Effector memory CD4-positive, alpha-beta T cell (primary cell): ENCODE results near the gene IRX3.

Source experiments
- DNase-seq, 3 donors: peaks; one replicate each; pipeline ENCODE4 v3.0.0-alpha.2; 2020
- H3K27ac ChIP-seq: 2 replicates; pipeline ENCODE4 v1.7.0; 2013; ENCODE audit warnings: mild to moderate bottlenecking, low read length, moderate library complexity; ENCODE audit not compliant: insufficient read depth, poor library complexity, severe bottlenecking
- H3K27me3 ChIP-seq: replicated peaks from 2 replicates; pipeline ENCODE4 v1.7.0; 2013; ENCODE audit warnings: mild to moderate bottlenecking, low read length; ENCODE audit not compliant: insufficient read depth, control insufficient read depth, poor library complexity, severe bottlenecking
- H3K36me3 ChIP-seq: 2 replicates; pipeline ENCODE4 v1.7.0; 2013; ENCODE audit warnings: mild to moderate bottlenecking, low read length, moderate library complexity; ENCODE audit not compliant: control insufficient read depth, insufficient read depth
- H3K4me1 ChIP-seq: 2 replicates; pipeline ENCODE4 v1.7.0; 2013; ENCODE audit warnings: low read length, mild to moderate bottlenecking; ENCODE audit not compliant: control insufficient read depth, insufficient read depth, poor library complexity, severe bottlenecking
- H3K4me3 ChIP-seq: 2 replicates; pipeline ENCODE4 v1.7.0; 2013; ENCODE audit warnings: low read length, low read depth, mild to moderate bottlenecking; ENCODE audit not compliant: insufficient read depth, poor library complexity, severe bottlenecking
- H3K9me3 ChIP-seq: 2 replicates; pipeline ENCODE4 v1.7.0; 2013; ENCODE audit warnings: mild to moderate bottlenecking, low read length, moderate library complexity; ENCODE audit not compliant: control insufficient read depth

The IRX3 gene

DNA sequence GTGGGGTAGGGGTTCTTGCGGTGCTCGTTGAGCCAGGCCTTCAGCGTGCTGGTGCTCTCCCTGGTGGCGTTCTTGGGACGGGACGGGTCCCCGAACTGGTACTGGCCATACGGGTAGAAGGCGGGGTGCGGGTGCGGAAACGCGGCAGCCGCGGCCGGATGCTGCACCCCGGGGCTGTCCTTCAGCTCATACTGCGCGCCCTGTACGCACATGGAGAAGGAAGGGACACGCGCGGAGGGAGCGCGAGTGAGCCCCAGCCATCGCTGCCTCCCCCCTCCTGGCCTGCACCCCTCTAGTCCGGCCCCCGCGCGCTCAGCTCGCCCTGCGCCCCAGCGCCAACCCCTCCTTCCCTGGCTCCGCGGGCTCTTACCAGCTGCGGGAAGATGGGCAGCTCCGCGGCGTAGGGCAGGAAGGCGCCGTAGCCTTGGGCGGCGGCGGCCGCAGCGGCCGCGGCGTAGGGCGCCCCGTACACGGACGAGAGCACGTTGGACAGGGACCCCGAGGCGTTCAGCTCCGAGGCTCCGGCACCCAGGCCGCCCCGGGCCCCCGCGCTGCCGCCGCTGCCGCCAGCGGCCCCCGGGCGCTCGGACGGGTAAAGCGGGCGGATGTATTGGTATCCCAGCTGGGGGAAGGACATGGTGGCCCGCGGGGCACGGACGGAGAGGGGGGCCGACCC, 1.0 kb downstream of the IRX3 start:
- no peak overlapping the region for H3K4me3 ChIP-seq

DNA sequence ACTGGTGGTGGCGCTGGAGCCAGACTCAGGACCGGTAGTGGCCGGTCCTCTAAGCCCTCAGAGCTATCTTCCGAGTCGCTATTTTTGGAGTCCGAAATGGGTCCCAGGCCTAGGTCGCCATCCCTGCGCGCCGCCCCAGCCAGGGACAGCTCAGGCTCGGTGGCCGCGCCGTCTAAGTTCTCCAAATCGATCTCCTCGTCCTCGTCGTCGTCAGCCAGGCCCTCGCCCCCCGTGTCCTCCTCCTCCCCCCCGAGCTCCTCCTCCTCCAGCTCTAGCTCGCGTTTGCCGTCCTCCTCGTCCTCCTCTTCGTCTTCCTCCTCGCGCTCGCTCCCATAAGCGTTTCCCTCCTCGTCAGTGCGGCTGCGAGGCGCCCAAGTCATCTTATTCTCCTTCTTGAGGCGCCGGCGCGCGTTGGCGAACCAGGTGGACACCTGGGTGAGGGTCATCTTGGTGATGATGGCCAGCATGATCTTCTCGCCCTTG, 1.6 kb downstream of the IRX3 start:
- no peaks in the 10 kb centered on the region for H3K9me3 ChIP-seq
- no peaks in the 10 kb centered on the region for H3K36me3 ChIP-seq
- DNase-seq: no peak
- H3K27ac ChIP-seq: no peak overlapping the region
- H3K4me1 ChIP-seq: peaks cover 13% of the 10 kb centered on the region
- no peak overlapping the region for H3K4me3 ChIP-seq
- peaks cover 20% of the 10 kb centered on the region for H3K27me3 ChIP-seq

More for the DNA sequence above, 1.0 kb downstream of the IRX3 start:
- Histone ChIP-seq H3K9me3 (no peaks in the 10 kb centered on the region), H3K4me1 (peaks cover 13% of the 10 kb centered on the region), H3K27ac (no peak overlapping the region), H3K27me3 (peaks cover 20% of the 10 kb centered on the region), H3K36me3 (no peaks in the 10 kb centered on the region)
- no peak for DNase-seq

DNA sequence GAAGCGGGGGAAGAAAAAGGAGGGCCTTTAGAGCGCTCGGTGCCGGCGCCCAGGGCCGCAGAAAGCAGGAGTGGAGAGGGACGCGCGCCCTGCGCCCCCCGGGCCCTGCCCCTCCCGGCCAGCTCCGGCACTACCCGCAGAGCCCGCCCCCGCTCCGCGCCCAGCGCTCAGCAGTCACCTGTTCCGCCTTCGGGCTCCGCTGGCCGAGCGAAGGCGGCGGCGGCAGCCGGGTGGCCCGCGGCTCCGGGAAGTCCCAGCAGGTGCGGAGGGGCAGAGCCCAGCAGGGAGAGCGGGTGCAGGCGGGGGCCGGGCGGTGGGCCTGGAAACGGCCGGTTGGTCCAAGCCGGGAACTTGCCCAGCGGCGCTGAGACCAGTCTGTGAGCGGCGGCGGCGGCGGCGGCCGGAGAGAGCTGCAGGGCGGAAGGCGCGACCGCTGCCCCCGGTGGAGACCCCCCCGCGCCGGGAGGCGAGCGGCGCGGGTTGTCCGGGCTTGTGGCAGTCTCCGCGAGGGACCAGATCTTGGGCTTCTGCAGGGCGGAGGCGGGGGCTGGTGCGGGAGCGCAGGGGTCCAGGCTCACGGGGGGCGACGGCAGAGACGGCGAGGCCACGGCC, 2.2 kb downstream of the IRX3 start:
- Histone ChIP-seq H3K27ac (no peak overlapping the region), H3K4me3 (no peak overlapping the region)

DNA sequence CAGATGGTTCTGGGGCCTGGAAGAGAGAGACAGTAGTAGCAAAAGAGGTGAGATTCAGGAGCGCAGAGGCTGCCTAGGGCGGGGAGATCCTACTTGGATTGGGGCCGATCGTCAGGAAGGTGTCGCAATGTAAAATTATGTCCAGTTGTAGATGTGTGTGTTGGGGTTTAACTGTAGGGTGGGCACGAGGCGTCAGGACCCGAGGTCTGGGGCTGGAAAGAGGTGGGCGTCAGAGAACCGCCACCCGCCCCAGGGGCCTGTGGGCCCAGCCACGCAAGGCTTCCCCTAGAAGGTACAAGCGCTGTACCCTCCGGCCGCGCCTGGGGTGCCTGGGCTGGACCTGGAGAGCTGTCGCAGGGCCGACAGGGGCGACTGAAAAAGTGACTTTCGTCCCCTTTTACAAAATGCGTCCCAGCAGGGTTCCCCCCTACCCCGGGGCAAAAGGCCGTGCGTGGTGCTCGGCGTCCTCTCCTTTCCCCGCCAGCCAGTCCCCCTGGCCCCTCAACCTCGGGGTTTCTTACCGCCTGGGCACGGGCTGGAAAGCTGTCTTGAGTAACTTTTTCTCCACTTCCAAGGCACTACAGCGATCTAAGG, 2.8 kb downstream of the IRX3 start:
- H3K9me3 ChIP-seq: no peaks in the 10 kb centered on the region
- no peaks in the 10 kb centered on the region for H3K36me3 ChIP-seq
- DNase-seq: no peak
- H3K27ac ChIP-seq: no peak overlapping the region
- peaks cover 20% of the 10 kb centered on the region for H3K27me3 ChIP-seq
- peaks cover 13% of the 10 kb centered on the region for H3K4me1 ChIP-seq
- H3K4me3 ChIP-seq: no peak overlapping the region

More for the DNA sequence above, 2.2 kb downstream of the IRX3 start:
- DNase-seq: no peak
- H3K9me3 ChIP-seq: no peaks in the 10 kb centered on the region
- H3K4me1 ChIP-seq: peaks cover 13% of the 10 kb centered on the region
- H3K36me3 ChIP-seq: no peaks in the 10 kb centered on the region
- peaks cover 20% of the 10 kb centered on the region for H3K27me3 ChIP-seq

DNA sequence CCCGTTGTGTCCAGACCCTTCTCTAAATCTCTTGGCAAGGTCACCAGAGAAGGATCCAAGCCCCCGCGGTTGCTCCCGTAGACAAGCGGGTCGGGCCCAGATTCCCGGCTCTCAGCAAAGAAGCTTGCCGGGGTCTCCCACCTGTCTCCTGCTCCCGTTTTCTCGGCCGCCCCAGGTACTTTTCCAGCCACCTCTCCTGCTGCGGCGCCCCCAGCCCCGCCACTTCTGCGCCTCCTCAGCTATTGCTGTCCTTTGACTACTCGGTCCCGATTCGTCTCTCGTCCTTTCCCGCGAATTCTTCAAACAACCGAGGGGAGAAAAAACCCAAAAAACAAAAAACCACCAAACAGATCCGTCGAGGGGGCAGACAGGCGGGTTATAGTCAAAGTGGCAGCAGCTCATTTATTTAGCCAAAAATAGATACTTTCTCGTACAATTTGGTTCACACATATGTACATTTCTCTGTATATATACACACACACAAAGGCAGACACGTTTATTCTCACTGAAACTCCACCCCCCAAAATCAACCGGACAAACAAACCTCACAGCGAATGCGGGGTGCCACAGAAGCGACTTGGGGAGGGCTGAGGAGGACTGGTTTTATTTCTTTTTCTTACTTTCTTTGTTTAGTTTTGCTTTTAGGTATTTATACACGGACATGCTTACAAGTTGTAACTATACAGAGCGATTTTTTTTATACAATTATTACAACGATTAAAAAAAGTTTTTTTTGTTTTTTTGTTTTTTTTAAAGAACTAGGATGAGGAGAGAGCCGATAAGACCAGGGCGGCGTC, 3.5 kb downstream of the IRX3 start:
- Histone ChIP-seq H3K4me1 (peaks cover 13% of the 10 kb centered on the region), H3K36me3 (no peaks in the 10 kb centered on the region), H3K27ac (no peak overlapping the region), H3K4me3 (no peak overlapping the region), H3K9me3 (no peaks in the 10 kb centered on the region), H3K27me3 (peaks cover 20% of the 10 kb centered on the region)
- DNase-seq: no peak

DNA sequence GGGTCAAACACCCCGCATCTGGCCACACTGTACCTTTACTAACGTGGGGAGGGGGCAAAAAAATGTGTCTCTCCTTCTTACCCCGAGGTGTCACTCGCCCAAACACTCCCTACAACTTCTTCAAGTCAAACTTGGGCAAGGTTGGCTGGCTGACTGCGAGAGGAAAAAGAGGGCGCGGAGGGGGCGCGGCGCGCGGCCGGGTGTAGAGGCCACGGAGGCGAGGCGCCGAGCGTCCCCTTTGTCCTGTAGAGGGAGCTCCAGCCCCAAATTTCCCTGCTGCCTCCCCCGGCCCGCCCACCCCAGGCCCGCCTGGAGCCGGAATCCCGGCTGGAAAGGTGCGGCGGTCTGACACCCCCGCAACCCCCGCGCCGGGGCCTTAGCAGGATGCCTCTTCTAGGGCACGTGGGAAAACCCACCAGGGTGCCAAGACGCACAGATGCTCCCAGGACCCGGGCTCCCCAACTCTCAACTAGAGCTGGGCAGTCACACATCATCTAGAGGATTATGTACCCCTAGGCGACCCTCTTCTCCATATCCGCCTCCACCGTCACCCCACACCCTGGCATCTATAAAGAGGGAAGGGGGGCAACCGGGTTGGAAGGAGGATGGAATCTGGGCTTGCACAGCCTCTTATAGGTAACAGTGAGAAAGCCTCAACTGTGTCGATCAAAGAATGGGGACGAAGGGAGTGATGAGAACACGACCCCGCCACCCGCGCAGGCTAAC, 4.2 kb downstream of the IRX3 start:
- H3K9me3 ChIP-seq: no peaks in the 10 kb centered on the region
- peaks cover 13% of the 10 kb centered on the region for H3K4me1 ChIP-seq
- DNase-seq: no peak
- no peak overlapping the region for H3K4me3 ChIP-seq
- no peaks in the 10 kb centered on the region for H3K36me3 ChIP-seq
- H3K27ac ChIP-seq: no peak overlapping the region
- H3K27me3 ChIP-seq: peaks cover 14% of the 10 kb centered on the region

DNA sequence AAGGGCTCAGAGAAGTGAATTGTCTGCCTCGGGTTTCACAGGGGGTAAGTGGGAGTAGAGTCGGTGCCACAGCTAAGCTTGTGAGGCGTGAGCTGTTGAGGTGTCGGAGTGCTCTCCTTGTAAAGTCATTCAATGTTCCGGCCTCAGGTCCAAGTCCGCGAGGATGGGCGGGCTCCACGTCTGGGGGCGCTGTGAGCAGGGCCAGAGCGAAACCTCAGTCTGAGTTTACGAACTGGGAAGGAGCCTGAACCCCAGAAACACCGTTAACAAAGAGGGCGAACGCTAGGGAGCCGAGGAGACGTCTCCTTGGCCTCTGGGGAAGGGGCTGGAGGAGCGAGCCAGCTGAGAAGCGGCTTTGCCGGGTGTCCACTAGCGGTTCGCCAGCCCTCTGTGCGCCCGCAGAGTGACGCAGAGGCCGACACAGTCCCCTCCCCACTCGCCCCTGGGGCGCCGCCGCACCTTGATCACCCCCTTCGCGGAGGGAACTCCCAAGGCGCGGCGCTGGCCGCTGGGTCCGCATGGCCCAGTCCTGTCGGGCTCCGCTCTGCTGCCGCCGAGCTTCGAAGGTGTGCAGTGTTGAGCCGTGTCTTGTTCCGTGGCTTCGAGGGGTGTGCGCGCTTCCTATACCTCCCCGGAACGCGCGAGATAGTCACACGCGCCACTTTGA, 4.9 kb downstream of the IRX3 start:
- Histone ChIP-seq H3K4me1 (peaks cover 9% of the 10 kb centered on the region), H3K27me3 (peaks cover 14% of the 10 kb centered on the region), H3K4me3 (no peak overlapping the region), H3K27ac (no peak overlapping the region), H3K36me3 (no peaks in the 10 kb centered on the region), H3K9me3 (no peaks in the 10 kb centered on the region)
- DNase-seq: no peak

DNA sequence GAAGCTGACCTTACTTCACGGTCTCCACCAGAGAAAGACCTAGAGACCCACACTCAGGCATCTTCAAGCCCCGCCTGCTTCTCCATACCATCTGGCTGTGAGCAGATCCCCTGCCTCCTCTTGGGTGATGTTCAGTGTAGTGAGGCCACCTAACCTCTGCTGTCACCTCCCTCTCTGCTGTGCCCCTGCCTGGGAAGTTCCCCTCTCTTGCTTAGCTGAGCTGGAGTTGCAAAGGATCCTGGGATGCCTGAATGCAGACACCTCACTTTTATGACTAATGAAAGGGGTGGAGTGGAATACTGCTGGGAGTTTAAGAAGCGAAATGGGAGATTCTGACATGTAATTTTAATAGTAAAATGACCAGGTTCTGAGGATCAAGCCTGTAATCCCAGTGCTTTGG, 5.8 kb downstream of the IRX3 start:
- DNase-seq: no peak
- Histone ChIP-seq H3K9me3 (no peaks in the 10 kb centered on the region), H3K27me3 (peaks cover 14% of the 10 kb centered on the region), H3K27ac (no peak overlapping the region), H3K4me1 (peaks cover 9% of the 10 kb centered on the region), H3K4me3 (no peak overlapping the region), H3K36me3 (no peaks in the 10 kb centered on the region)
